Activated CD4-positive, alpha-beta T cell treated with anti-CD3 and anti-CD28 coated beads for 4 hours (primary cell): ENCODE measurements around the gene BID.
A peak's percentile ranks its signal among the peaks of the same experiment; 100 is the strongest.

Source experiments
- DNase-seq, 2 donors: peaks; one replicate each; pipeline ENCODE4 v3.0.0-alpha.2; 2020

BID gene

GRCh38 chr22:17802822-17803221, 28.6 kb upstream of the BID start:
- no peak for DNase-seq

GRCh38 chr22:17802411-17802810, 28.1 kb upstream of the BID start:
- DNase-seq: no peak

- DNase-seq: no peak
Measured at GRCh38 chr22:17797721-17798559, 23.7 kb upstream of the BID start.

- no peak for DNase-seq
Measured at GRCh38 chr22:17796695-17797094, 22.4 kb upstream of the BID start.

- no peak for DNase-seq
Measured at GRCh38 chr22:17795661-17796548, 21.6 kb upstream of the BID start.

- DNase-seq: no peak
Measured at GRCh38 chr22:17794726-17795542, 20.7 kb upstream of the BID start.

GRCh38 chr22:17792854-17793434, 18.7 kb upstream of the BID start:
- DNase-seq: no peak

GRCh38 chr22:17792299-17792698, 18.0 kb upstream of the BID start:
- no peak for DNase-seq

- no peak for DNase-seq
Measured at GRCh38 chr22:17791196-17791595, 16.9 kb upstream of the BID start.

- DNase-seq: no peak
Measured at GRCh38 chr22:17789379-17790200, 15.3 kb upstream of the BID start.

GRCh38 chr22:17788528-17789378, 14.5 kb upstream of the BID start:
- DNase-seq: no peak

- DNase-seq: no peak
Measured at GRCh38 chr22:17787716-17788330, 13.6 kb upstream of the BID start.

- DNase-seq: no peak
Measured at GRCh38 chr22:17787241-17787640, 13.0 kb upstream of the BID start.

GRCh38 chr22:17786435-17787161, 12.3 kb upstream of the BID start:
- DNase-seq: no peak

- DNase-seq: peak; percentile 71 to 76
Measured at GRCh38 chr22:17785185-17786184, 11.2 kb upstream of the BID start.

- DNase-seq: no peak
Measured at GRCh38 chr22:17784776-17785175, 10.5 kb upstream of the BID start.

GRCh38 chr22:17783773-17784480, 9.7 kb upstream of the BID start:
- no peak for DNase-seq

GRCh38 chr22:17783312-17783711, 9.0 kb upstream of the BID start:
- no peak for DNase-seq
